ENCODE results near the gene ZNF398.

GRCh38 chr7:149223176-149223575, 75.9 kb downstream of the ZNF398 start:
- TF ChIP-seq EZH2 (IDR thresholded peaks at IDR 0.05; ENCODE audit: borderline replicate concordance, low read length), result no peak
- TF ChIP-seq, protein P1, sequence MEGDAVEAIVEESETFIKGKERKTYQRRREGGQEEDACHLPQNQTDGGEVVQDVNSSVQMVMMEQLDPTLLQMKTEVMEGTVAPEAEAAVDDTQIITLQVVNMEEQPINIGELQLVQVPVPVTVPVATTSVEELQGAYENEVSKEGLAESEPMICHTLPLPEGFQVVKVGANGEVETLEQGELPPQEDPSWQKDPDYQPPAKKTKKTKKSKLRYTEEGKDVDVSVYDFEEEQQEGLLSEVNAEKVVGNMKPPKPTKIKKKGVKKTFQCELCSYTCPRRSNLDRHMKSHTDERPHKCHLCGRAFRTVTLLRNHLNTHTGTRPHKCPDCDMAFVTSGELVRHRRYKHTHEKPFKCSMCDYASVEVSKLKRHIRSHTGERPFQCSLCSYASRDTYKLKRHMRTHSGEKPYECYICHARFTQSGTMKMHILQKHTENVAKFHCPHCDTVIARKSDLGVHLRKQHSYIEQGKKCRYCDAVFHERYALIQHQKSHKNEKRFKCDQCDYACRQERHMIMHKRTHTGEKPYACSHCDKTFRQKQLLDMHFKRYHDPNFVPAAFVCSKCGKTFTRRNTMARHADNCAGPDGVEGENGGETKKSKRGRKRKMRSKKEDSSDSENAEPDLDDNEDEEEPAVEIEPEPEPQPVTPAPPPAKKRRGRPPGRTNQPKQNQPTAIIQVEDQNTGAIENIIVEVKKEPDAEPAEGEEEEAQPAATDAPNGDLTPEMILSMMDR (IDR thresholded peaks at IDR 0.05; ENCODE audit: low read length), result no peak
